Ishikawa (cell line): ENCODE measurements around the gene ZNF14.

Experiments used
- CEBPB ChIP-seq: IDR thresholded peaks from 2 replicates; pipeline ENCODE4 v1.6.1; 2012
- CREB1 ChIP-seq: IDR thresholded peaks from 2 replicates; pipeline ENCODE4 v1.6.1; 2012; ENCODE audit warnings: low read depth
- FOXM1 ChIP-seq: IDR thresholded peaks from 2 replicates; pipeline ENCODE4 v1.6.1; 2012; ENCODE audit warnings: low read depth, borderline replicate concordance
- MAX ChIP-seq: IDR thresholded peaks from 2 replicates; pipeline ENCODE4 v1.6.1; 2012
- RAD21 ChIP-seq: IDR thresholded peaks from 2 replicates; pipeline ENCODE4 v1.6.1; 2012; ENCODE audit warnings: low read depth
- REST ChIP-seq: IDR thresholded peaks from 2 replicates; pipeline ENCODE4 v1.6.1; 2012; ENCODE audit warnings: low read depth, mild to moderate bottlenecking
- TAF1 ChIP-seq: IDR thresholded peaks from 2 replicates; pipeline ENCODE4 v1.6.1; 2012; ENCODE audit warnings: low read depth, mild to moderate bottlenecking
- TCF12 ChIP-seq: IDR thresholded peaks from 2 replicates; pipeline ENCODE4 v1.6.1; 2012; ENCODE audit warnings: low read depth
- TEAD4 ChIP-seq: IDR thresholded peaks from 2 replicates; pipeline ENCODE4 v1.6.1; 2012
- YY1 ChIP-seq: IDR thresholded peaks from 2 replicates; pipeline ENCODE4 v1.6.1; 2012; ENCODE audit warnings: low read depth
- ZBTB7A ChIP-seq: IDR thresholded peaks from 2 replicates; pipeline ENCODE4 v1.6.1; 2012; ENCODE audit warnings: low read depth

- no peak for TF ChIP-seq CEBPB
- no peak for TF ChIP-seq ZBTB7A
- TF ChIP-seq TAF1: no peak
- no peak for TF ChIP-seq REST
- no peak for TF ChIP-seq RAD21
- TF ChIP-seq TCF12: no peak
- no peak for TF ChIP-seq MAX
- no peak for TF ChIP-seq YY1
- no peak for TF ChIP-seq CREB1
- no peak for TF ChIP-seq FOXM1
- TF ChIP-seq TEAD4: no peak
These were observed 18.2 kb upstream of the ZNF14 start for GRCh38 chr19:19750842-19751790.
